Osteocyte (in vitro differentiated cells): ENCODE measurements around the gene SCO2. TPM values are rescaled to one million over a fixed set of nuclear protein-coding genes. Genes with fewer than 3 reads are reported as not detected.

Experiments
- DNase-seq: peaks from one replicate; pipeline ENCODE4 v3.0.0; 2021; ENCODE audit warnings: mixed read lengths; ENCODE audit not compliant: unreplicated experiment; ENCODE audit errors: extremely low spot score
- H3K27ac Mint-ChIP-seq: one replicate; pipeline ENCODE4 v1.8.0; 2021; ENCODE audit warnings: mild to moderate bottlenecking, mixed read lengths; ENCODE audit not compliant: unreplicated experiment
- H3K27me3 Mint-ChIP-seq: one replicate; pipeline ENCODE4 v1.8.0; 2021; ENCODE audit warnings: mixed read lengths; ENCODE audit not compliant: unreplicated experiment
- H3K36me3 Mint-ChIP-seq: one replicate; pipeline ENCODE4 v1.8.0; 2021; ENCODE audit warnings: mixed read lengths; ENCODE audit not compliant: unreplicated experiment
- H3K4me1 Mint-ChIP-seq: one replicate; pipeline ENCODE4 v1.8.0; 2021; ENCODE audit warnings: mixed read lengths; ENCODE audit not compliant: unreplicated experiment
- H3K4me3 Mint-ChIP-seq: one replicate; pipeline ENCODE4 v1.8.0; 2021; ENCODE audit warnings: mild to moderate bottlenecking, moderate library complexity, mixed read lengths; ENCODE audit not compliant: unreplicated experiment
- H3K9me3 Mint-ChIP-seq: one replicate; pipeline ENCODE4 v1.8.0; 2021; ENCODE audit warnings: mixed read lengths; ENCODE audit not compliant: unreplicated experiment
- CTCF ChIP-seq: fragments of 200-600 bp; sonication (generic); IDR thresholded peaks from 2 replicates; pipeline ENCODE4 v1.5.0; 2021; ENCODE audit warnings: antibody characterized with exemption, mild to moderate bottlenecking, moderate library complexity
- total RNA-seq: library from RNA; stranded (reverse); gene quantifications from 2 replicates; pipeline ENCODE4 v1.2.1, GENCODE V29; 2021

SCO2 gene
- total RNA-seq, 1 donor from 2014 or later = not detected

GRCh38 chr22:50505276-50505775, 20.1 kb downstream of the SCO2 start:
- Mint-ChIP-seq H3K27ac (no peak overlapping the region), H3K9me3 (no peaks in the 10 kb centered on the region), H3K36me3 (peaks cover 1% of the 10 kb centered on the region), H3K27me3 (no peaks in the 10 kb centered on the region), H3K4me3 (no peak overlapping the region), H3K4me1 (peaks cover 16% of the 10 kb centered on the region)
- no peak for DNase-seq
- TF ChIP-seq CTCF = no peak

GRCh38 chr22:50504369-50505211, 20.8 kb downstream of the SCO2 start:
- no peak overlapping the region for H3K27ac Mint-ChIP-seq
- DNase-seq = no peak
- no peaks in the 10 kb centered on the region for H3K9me3 Mint-ChIP-seq
- H3K4me1 Mint-ChIP-seq = peaks cover 16% of the 10 kb centered on the region
- H3K36me3 Mint-ChIP-seq = peaks cover 1% of the 10 kb centered on the region
- no peak for TF ChIP-seq CTCF
- no peak overlapping the region for H3K4me3 Mint-ChIP-seq
- no peaks in the 10 kb centered on the region for H3K27me3 Mint-ChIP-seq

GRCh38 chr22:50503475-50504145, 21.8 kb downstream of the SCO2 start:
- Mint-ChIP-seq H3K27me3 (no peaks in the 10 kb centered on the region), H3K4me3 (no peak overlapping the region), H3K27ac (no peak overlapping the region), H3K9me3 (no peaks in the 10 kb centered on the region), H3K36me3 (peaks cover 1% of the 10 kb centered on the region), H3K4me1 (peaks cover 6% of the 10 kb centered on the region)
- no peak for TF ChIP-seq CTCF
- DNase-seq = no peak

- DNase-seq = no peak
- TF ChIP-seq CTCF = no peak
- no peaks in the 10 kb centered on the region for H3K27me3 Mint-ChIP-seq
- no peaks in the 10 kb centered on the region for H3K9me3 Mint-ChIP-seq
- H3K36me3 Mint-ChIP-seq = peaks cover 1% of the 10 kb centered on the region
- H3K4me3 Mint-ChIP-seq = no peak overlapping the region
- H3K4me1 Mint-ChIP-seq = peaks cover 6% of the 10 kb centered on the region
- no peak overlapping the region for H3K27ac Mint-ChIP-seq
These were observed 22.5 kb downstream of the SCO2 start for GRCh38 chr22:50502628-50503474.
